Tibial nerve (tissue), 3 donors: ENCODE results near the gene GPR33.

ENCODE experiments used
- POLR2A ChIP-seq, 2 donors: fragments of 450-650 bp; IDR thresholded peaks; one replicate each; pipeline ENCODE4 v1.6.1; 2017; ENCODE audit warnings: antibody characterized with exemption in 2 of 2, mild to moderate bottlenecking in 2 of 2, moderate library complexity in 2 of 2
- TF ChIP-seq, protein P1 (sequence below), 5 experiments: fragments of 200-600 bp in 3 of 5; fragments of 450-650 bp in 2 of 5; sonication (generic) in 3 of 5; IDR thresholded peaks; one replicate each; pipeline ENCODE4 v1.5.1; 2016 to 2019; ENCODE audit warnings: antibody characterized with exemption in 5 of 5, mild to moderate bottlenecking in 3 of 5, moderate library complexity in 2 of 5

DNA sequence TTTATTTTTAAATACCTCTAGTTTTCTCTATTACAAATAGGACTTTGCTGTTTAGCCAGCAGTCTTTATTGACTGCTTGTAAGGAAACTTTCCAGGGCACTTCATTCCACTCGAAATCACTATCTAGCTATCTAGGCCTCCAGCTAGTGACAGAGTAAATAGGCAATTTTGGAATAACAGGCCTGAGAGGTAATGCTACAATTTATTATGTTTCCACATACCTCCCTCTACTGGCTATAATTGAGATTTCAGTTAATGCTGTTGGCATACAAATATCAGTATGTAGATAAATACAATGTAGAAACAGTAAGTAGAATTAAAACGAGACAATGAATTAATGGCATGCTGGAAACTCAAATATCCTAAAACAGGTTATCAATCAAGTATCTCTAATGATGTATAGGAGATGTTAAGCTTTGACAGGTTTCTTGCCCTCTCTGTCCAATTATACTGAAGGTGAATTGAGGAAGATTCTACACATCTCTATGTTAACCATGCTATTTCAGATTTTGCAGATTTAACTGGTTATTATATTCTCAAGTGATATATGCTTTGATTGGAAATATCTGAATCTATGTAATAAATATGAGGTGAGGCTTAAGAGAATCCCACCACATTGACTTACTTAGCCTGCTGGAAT, 37.7 kb downstream of the GPR33 start:
- TF ChIP-seq, protein P1, sequence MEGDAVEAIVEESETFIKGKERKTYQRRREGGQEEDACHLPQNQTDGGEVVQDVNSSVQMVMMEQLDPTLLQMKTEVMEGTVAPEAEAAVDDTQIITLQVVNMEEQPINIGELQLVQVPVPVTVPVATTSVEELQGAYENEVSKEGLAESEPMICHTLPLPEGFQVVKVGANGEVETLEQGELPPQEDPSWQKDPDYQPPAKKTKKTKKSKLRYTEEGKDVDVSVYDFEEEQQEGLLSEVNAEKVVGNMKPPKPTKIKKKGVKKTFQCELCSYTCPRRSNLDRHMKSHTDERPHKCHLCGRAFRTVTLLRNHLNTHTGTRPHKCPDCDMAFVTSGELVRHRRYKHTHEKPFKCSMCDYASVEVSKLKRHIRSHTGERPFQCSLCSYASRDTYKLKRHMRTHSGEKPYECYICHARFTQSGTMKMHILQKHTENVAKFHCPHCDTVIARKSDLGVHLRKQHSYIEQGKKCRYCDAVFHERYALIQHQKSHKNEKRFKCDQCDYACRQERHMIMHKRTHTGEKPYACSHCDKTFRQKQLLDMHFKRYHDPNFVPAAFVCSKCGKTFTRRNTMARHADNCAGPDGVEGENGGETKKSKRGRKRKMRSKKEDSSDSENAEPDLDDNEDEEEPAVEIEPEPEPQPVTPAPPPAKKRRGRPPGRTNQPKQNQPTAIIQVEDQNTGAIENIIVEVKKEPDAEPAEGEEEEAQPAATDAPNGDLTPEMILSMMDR (IDR thresholded peaks at IDR 0.05), result peak; percentile 39 to 59 (median 48)
- TF ChIP-seq POLR2A (IDR thresholded peaks at IDR 0.05), result no peak
